Ishikawa (cell line): ENCODE results near the gene OPCML.

ENCODE experiments used
- CEBPB ChIP-seq: IDR thresholded peaks from 2 replicates; pipeline ENCODE4 v1.6.1; 2012
- EGR1 ChIP-seq: IDR thresholded peaks from 2 replicates; pipeline ENCODE4 v1.6.1; 2012
- EP300 ChIP-seq: IDR thresholded peaks from 2 replicates; pipeline ENCODE4 v1.6.1; 2012; ENCODE audit warnings: borderline replicate concordance
- MAX ChIP-seq: IDR thresholded peaks from 2 replicates; pipeline ENCODE4 v1.6.1; 2012
- NFIC ChIP-seq: IDR thresholded peaks from 2 replicates; pipeline ENCODE4 v1.6.1; 2012
- RAD21 ChIP-seq: IDR thresholded peaks from 2 replicates; pipeline ENCODE4 v1.6.1; 2012; ENCODE audit warnings: low read depth
- TCF12 ChIP-seq: IDR thresholded peaks from 2 replicates; pipeline ENCODE4 v1.6.1; 2012; ENCODE audit warnings: low read depth
- USF1 ChIP-seq: IDR thresholded peaks from 2 replicates; pipeline ENCODE4 v1.6.1; 2012
- ZBTB7A ChIP-seq: IDR thresholded peaks from 2 replicates; pipeline ENCODE4 v1.6.1; 2012; ENCODE audit warnings: low read depth

GRCh38 chr11:133065847-133066485, 466.3 kb downstream of the OPCML start:
- TF ChIP-seq USF1 (no peak), EP300 (no peak), NFIC (no peak), RAD21 (no peak), ZBTB7A (no peak), CEBPB (no peak), MAX (no peak), EGR1 (no peak), TCF12 (no peak)
